ENCODE measurements around the gene CCDC85C. TPM values are rescaled to one million over a fixed set of nuclear protein-coding genes. Genes with fewer than 3 reads are reported as not detected.

The CCDC85C gene
- total and polyA plus RNA-seq, 10 of the 15 experiments (the other 5 are each of a cell fraction or from before 2014, with no cell fraction given): 0.03 to 3.6 (median 1.1) TPM

DNA sequence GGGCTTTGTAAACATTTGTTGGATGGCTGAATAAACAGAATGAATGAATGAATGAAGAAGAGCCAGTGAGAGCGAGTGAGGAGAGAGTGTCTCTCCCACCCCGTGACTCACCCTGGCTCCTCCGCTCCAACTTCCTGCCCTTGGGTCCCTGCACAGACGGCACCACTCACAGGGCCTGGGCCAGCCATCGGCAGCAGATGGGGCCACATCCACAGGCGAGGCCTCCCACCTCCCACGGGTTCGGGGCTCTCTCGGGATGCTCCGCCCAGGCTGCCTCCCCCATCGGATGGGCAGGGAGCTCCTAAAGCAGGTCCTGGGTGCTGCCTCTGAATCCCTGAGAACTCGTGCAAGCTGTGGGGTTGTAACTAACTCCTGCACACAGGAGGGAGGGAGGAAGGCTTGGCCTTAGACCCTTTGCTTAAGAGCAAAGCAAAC lies 81.5 kb downstream of the CCDC85C start:
- WGBS (ENCODE audit: insufficient coverage, insufficient replicate concordance, low lambda C conversion rate, missing lambda C conversion rate): 27% methylated on average over 12 of the region's 12 CpGs
- H3K4me3 ChIP-seq: no peak overlapping the region
- DNase-seq (ENCODE audit: low read depth, low spot score): no peak
- SMC1A ChIA-PET (ENCODE audit: uncharacterized antibody, unreplicated experiment): interaction anchor here (1.1 to 1.2 kb wide), 2 partner anchors 34 to 105 kb away, joined by 3 to 4 read pairs; no protein-coding TSS in a partner anchor
- RAD21 ChIA-PET (ENCODE audit: unreplicated experiment): no interaction called here
- FAIRE-seq: no peak
- no peaks in the 10 kb centered on the region for H3K9me3 ChIP-seq (replicated peaks; ENCODE audit: control insufficient read depth, insufficient read depth, low read length)
- CTCF ChIA-PET: no interaction called here
- intact Hi-C loops (cut with micrococcal nuclease; ENCODE audit: unreplicated experiment): no loop called here
- no peaks in the 10 kb centered on the region for H3K36me3 ChIP-seq (ENCODE audit: control insufficient read depth in 2 of 2, insufficient read depth in 2 of 2, low read length in 1 of 2)
- H3K27me3 ChIP-seq (replicated peaks in 1 of 2; ENCODE audit: control insufficient read depth in 2 of 2, insufficient read depth in 2 of 2, low read length in 1 of 2): no peaks in the 10 kb centered on the region
- H3K4me2 ChIP-seq (ENCODE audit: control insufficient read depth, insufficient read depth): no peak overlapping the region
- no peaks in the 10 kb centered on the region for H4K20me1 ChIP-seq (ENCODE audit: control insufficient read depth, insufficient read depth)
- no peak overlapping the region for H3K27ac ChIP-seq (ENCODE audit: control insufficient read depth, insufficient read depth)
- no peak for ATAC-seq
- BruUV-seq (replicated peaks): no TSS peak
- no peak overlapping the region for H2AFZ ChIP-seq (ENCODE audit: control insufficient read depth, low read depth, low read length)
- in situ Hi-C loops (cut with MboI): loop anchor here (5.0 kb wide), 1 partner anchor 100 kb away; no protein-coding TSS in a partner anchor
- no peak overlapping the region for H3K9ac ChIP-seq (ENCODE audit: control insufficient read depth, insufficient read depth, low read length)
- no peaks in the 10 kb centered on the region for H3K79me2 ChIP-seq (ENCODE audit: control insufficient read depth, insufficient read depth, low read length)
- H3K4me1 ChIP-seq (ENCODE audit: control insufficient read depth, insufficient read depth, low read length): no peaks in the 10 kb centered on the region
- POLR2A ChIA-PET: interaction anchor here (0.6 kb wide), 2 partner anchors 19 to 106 kb away, joined by 3 to 5 read pairs; no protein-coding TSS in a partner anchor
- TF ChIP-seq, protein P1, sequence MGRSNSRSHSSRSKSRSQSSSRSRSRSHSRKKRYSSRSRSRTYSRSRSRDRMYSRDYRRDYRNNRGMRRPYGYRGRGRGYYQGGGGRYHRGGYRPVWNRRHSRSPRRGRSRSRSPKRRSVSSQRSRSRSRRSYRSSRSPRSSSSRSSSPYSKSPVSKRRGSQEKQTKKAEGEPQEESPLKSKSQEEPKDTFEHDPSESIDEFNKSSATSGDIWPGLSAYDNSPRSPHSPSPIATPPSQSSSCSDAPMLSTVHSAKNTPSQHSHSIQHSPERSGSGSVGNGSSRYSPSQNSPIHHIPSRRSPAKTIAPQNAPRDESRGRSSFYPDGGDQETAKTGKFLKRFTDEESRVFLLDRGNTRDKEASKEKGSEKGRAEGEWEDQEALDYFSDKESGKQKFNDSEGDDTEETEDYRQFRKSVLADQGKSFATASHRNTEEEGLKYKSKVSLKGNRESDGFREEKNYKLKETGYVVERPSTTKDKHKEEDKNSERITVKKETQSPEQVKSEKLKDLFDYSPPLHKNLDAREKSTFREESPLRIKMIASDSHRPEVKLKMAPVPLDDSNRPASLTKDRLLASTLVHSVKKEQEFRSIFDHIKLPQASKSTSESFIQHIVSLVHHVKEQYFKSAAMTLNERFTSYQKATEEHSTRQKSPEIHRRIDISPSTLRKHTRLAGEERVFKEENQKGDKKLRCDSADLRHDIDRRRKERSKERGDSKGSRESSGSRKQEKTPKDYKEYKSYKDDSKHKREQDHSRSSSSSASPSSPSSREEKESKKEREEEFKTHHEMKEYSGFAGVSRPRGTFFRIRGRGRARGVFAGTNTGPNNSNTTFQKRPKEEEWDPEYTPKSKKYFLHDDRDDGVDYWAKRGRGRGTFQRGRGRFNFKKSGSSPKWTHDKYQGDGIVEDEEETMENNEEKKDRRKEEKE (IDR thresholded peaks at IDR 0.05): no peak
- no peak for TF ChIP-seq NRF1 (conservative IDR thresholded peaks at IDR 0.05; ENCODE audit: low read depth, low read length)

DNA sequence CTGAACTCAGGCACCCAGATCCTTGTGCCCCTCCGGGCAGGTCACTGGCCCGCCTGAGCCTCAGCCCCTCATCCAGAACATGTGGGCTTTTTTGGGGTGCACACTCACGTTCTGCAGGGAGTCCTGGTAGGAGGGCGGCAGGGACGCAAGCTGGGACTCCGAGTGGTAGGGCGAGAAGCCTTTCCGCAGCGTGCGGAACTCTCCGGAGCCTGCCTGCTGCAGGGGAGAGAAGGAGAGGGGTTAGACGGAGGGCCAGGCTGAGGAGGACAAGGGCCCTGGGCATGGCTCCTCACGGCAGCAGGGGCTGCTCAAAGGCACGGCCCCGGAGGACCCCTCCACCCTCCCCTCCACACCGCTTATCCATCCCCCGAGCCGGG lies 82.0 kb downstream of the CCDC85C start:
- POLR2A ChIA-PET: interaction anchor here (0.6 kb wide), 1 partner anchor 19 kb away, joined by 3 read pairs; no protein-coding TSS in a partner anchor
- no peaks in the 10 kb centered on the region for H4K20me1 ChIP-seq (ENCODE audit: control insufficient read depth, insufficient read depth)
- SMC1A ChIA-PET (ENCODE audit: uncharacterized antibody, unreplicated experiment): interaction anchor here (1.1 kb wide), 1 partner anchor 35 kb away, joined by 3 read pairs; no protein-coding TSS in a partner anchor
- no peaks in the 10 kb centered on the region for H3K36me3 ChIP-seq (ENCODE audit: control insufficient read depth in 2 of 2, insufficient read depth in 2 of 2, low read length in 1 of 2)
- H3K9ac ChIP-seq (ENCODE audit: control insufficient read depth, insufficient read depth, low read length): no peak overlapping the region
- RAD21 ChIA-PET (ENCODE audit: unreplicated experiment): no interaction called here
- BruUV-seq (replicated peaks): no TSS peak
- no peak overlapping the region for H3K4me3 ChIP-seq
- no peaks in the 10 kb centered on the region for H3K4me1 ChIP-seq (ENCODE audit: control insufficient read depth, insufficient read depth, low read length)
- no peak overlapping the region for H3K4me2 ChIP-seq (ENCODE audit: control insufficient read depth, insufficient read depth)
- ATAC-seq (no peak), FAIRE-seq (no peak), DNase-seq (ENCODE audit: low read depth, low spot score) (no peak)
- CTCF ChIA-PET: interaction anchor here (1.2 kb wide), 1 partner anchor 106 kb away, joined by 3 read pairs; no protein-coding TSS in a partner anchor
- no peak overlapping the region for H3K27ac ChIP-seq (ENCODE audit: control insufficient read depth, insufficient read depth)
- intact Hi-C loops (cut with micrococcal nuclease; ENCODE audit: unreplicated experiment) (no loop called here), in situ Hi-C loops (cut with MboI) (loop anchor here (5.0 kb wide), 1 partner anchor 100 kb away; no protein-coding TSS in a partner anchor)
- H3K27me3 ChIP-seq (replicated peaks in 1 of 2; ENCODE audit: control insufficient read depth in 2 of 2, insufficient read depth in 2 of 2, low read length in 1 of 2): no peaks in the 10 kb centered on the region
- no peak overlapping the region for H2AFZ ChIP-seq (ENCODE audit: control insufficient read depth, low read depth, low read length)
- WGBS (ENCODE audit: insufficient coverage, insufficient replicate concordance, low lambda C conversion rate, missing lambda C conversion rate): 52% methylated on average over 13 of the region's 18 CpGs
- H3K79me2 ChIP-seq (ENCODE audit: control insufficient read depth, insufficient read depth, low read length): no peaks in the 10 kb centered on the region
- H3K9me3 ChIP-seq (replicated peaks; ENCODE audit: control insufficient read depth, insufficient read depth, low read length): no peaks in the 10 kb centered on the region
- TF ChIP-seq, protein P2, sequence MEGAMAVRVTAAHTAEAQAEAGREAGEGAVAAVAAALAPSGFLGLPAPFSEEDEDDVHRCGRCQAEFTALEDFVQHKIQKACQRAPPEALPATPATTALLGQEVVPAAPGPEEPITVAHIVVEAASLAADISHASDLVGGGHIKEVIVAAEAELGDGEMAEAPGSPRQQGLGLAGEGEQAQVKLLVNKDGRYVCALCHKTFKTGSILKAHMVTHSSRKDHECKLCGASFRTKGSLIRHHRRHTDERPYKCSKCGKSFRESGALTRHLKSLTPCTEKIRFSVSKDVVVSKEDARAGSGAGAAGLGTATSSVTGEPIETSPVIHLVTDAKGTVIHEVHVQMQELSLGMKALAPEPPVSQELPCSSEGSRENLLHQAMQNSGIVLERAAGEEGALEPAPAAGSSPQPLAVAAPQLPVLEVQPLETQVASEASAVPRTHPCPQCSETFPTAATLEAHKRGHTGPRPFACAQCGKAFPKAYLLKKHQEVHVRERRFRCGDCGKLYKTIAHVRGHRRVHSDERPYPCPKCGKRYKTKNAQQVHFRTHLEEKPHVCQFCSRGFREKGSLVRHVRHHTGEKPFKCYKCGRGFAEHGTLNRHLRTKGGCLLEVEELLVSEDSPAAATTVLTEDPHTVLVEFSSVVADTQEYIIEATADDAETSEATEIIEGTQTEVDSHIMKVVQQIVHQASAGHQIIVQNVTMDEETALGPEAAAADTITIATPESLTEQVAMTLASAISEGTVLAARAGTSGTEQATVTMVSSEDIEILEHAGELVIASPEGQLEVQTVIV (IDR thresholded peaks at IDR 0.05; ENCODE audit: borderline replicate concordance, partially characterized antibody): no peak
- TF ChIP-seq, protein P3, sequence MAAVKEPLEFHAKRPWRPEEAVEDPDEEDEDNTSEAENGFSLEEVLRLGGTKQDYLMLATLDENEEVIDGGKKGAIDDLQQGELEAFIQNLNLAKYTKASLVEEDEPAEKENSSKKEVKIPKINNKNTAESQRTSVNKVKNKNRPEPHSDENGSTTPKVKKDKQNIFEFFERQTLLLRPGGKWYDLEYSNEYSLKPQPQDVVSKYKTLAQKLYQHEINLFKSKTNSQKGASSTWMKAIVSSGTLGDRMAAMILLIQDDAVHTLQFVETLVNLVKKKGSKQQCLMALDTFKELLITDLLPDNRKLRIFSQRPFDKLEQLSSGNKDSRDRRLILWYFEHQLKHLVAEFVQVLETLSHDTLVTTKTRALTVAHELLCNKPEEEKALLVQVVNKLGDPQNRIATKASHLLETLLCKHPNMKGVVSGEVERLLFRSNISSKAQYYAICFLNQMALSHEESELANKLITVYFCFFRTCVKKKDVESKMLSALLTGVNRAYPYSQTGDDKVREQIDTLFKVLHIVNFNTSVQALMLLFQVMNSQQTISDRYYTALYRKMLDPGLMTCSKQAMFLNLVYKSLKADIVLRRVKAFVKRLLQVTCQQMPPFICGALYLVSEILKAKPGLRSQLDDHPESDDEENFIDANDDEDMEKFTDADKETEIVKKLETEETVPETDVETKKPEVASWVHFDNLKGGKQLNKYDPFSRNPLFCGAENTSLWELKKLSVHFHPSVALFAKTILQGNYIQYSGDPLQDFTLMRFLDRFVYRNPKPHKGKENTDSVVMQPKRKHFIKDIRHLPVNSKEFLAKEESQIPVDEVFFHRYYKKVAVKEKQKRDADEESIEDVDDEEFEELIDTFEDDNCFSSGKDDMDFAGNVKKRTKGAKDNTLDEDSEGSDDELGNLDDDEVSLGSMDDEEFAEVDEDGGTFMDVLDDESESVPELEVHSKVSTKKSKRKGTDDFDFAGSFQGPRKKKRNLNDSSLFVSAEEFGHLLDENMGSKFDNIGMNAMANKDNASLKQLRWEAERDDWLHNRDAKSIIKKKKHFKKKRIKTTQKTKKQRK (IDR thresholded peaks at IDR 0.05; ENCODE audit: low read depth, low read length): no peak
- no peak for TF ChIP-seq POU2F2 (IDR thresholded peaks at IDR 0.05; ENCODE audit: borderline replicate concordance, low read depth, low read length)
- no peak for TF ChIP-seq MEF2A (IDR thresholded peaks at IDR 0.05; ENCODE audit: insufficient read depth, low read depth, low read length)
- no peak for TF ChIP-seq NR2C2 (IDR thresholded peaks at IDR 0.05; ENCODE audit: borderline replicate concordance, control insufficient read depth, insufficient read length, low read depth)

All from GM12878 (cell line).